ENCODE measurements around the gene TP53. TPM values are rescaled to one million over a fixed set of nuclear protein-coding genes. Genes with fewer than 3 reads are reported as not detected.

The TP53 gene
- total and polyA plus RNA-seq, 2 of the 4 experiments (the other 2 are of a cell fraction): 31.2 to 48.5 TPM

DNA sequence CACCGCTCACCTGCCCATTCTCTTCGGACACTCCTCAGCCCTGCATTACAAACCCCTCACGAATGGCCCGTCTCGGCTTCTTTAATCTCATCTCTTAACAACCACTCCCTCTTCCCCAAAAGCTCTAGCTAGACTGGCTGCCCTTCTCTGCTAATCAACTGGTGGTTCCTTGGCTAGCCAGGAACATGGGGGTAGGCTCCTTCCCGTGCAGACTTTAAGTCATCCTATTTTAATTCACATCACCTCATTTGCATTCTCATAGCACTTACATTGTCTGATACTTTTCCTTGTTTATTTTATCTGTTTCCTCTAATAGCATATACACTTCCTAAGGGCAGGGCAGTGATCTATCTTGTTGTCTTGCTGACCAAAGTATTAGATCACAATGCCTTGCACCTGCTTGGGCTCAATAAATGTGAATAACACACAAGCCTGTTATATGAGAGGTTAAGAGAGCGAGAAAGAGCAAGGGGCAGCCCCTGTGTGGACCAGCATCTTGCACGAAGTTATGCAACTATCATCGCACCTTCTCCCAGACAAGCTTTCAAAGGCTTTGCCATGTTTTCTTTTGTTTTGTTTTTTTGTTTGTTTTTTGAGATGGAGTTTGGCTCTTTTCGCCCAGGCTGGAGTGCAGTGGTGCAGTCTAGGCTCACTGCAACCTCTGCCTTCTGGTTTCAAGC is 9.8 kb downstream of the TP53 start:
- H3K4me3 ChIP-seq (ENCODE audit: insufficient read depth, low read depth, low read length): no peak overlapping the region
- H2BK120ac ChIP-seq (ENCODE audit: low read depth, low read length): no peak overlapping the region
- no peak overlapping the region for H3K4ac ChIP-seq (ENCODE audit: low read depth, low read length)
- H2AK9ac ChIP-seq (replicated peaks; ENCODE audit: low read depth, low read length, poor library complexity): no peak overlapping the region
- dilution Hi-C loops (cut with HindIII; ENCODE audit: low sequenced_read_pairs, unreplicated experiment): no loop called here
- H3K18ac ChIP-seq (ENCODE audit: low read depth, low read length): no peak overlapping the region
- in situ Hi-C loops (cut with MboI; ENCODE audit: low sequenced_read_pairs): no loop called here
- no peak overlapping the region for H3K4me2 ChIP-seq (ENCODE audit: low read depth, low read length)
- no peak overlapping the region for H3K14ac ChIP-seq (replicated peaks; ENCODE audit: low read depth, low read length)
- no peak overlapping the region for H2BK20ac ChIP-seq (ENCODE audit: low read depth, low read length)
- peaks cover 26% of the 10 kb centered on the region for H3K36me3 ChIP-seq (ENCODE audit: control insufficient read depth, insufficient read depth, low read length)
- H2AFZ ChIP-seq (replicated peaks; ENCODE audit: low read length, poor library complexity): no peak overlapping the region
- DNase-seq: no peak
- H3K9me1 ChIP-seq (ENCODE audit: insufficient read depth, low read length): no peaks in the 10 kb centered on the region; the same call in 1 of the 2 replicates
- H2BK15ac ChIP-seq (ENCODE audit: low read depth, low read length): no peak overlapping the region
- H4K8ac ChIP-seq (ENCODE audit: low read depth in 2 of 2, low read length in 2 of 2): no peak overlapping the region
- H3K27me3 ChIP-seq (ENCODE audit: control insufficient read depth, insufficient read depth, low read length): no peaks in the 10 kb centered on the region
- H2AK5ac ChIP-seq (ENCODE audit: low read depth, low read length): no peak overlapping the region
- H4K5ac ChIP-seq (ENCODE audit: low read depth, low read length): no peak overlapping the region
- no peak overlapping the region for H3K23ac ChIP-seq (ENCODE audit: low read depth, low read length)
- ChIA-PET CTCF (no interaction called here), POLR2A (ENCODE audit: unreplicated experiment) (no interaction called here)
- 86% methylated on average over 6 of the region's 10 CpGs; no CpG with 5 or more reads in 1 of the 2 experiments for WGBS, 2 experiments (ENCODE audit: extremely low coverage in 2 of 2, insufficient read length in 1 of 2)
- intact Hi-C loops (cut with micrococcal nuclease): no loop called here
- peaks cover 9% of the 10 kb centered on the region for H3K9me3 ChIP-seq (ENCODE audit: control insufficient read depth, insufficient read depth, low read length)
- ATAC-seq (ENCODE audit: low read depth): no peak
- no peak overlapping the region for H3K9ac ChIP-seq (ENCODE audit: low read depth, low read length)
- no TSS peak for BruUV-seq (replicated peaks)
- H3K56ac ChIP-seq (ENCODE audit: extremely low read depth, insufficient read depth, low read length): no peak overlapping the region
- peaks cover 7 to 36% of the 10 kb centered on the region in 2 experiments; a peak in 3 of 4 replicates for H3K79me1 ChIP-seq (ENCODE audit: low read depth in 1 of 2, low read length in 2 of 2)
- H3K27ac ChIP-seq (ENCODE audit: insufficient read depth, low read length): no peak overlapping the region
- no peak overlapping the region for H4K91ac ChIP-seq (ENCODE audit: insufficient read depth, low read depth, low read length)
- H4K20me1 ChIP-seq (ENCODE audit: insufficient read depth, low read length): peaks cover 3% of the 10 kb centered on the region; the same call in 1 of the 2 replicates
- no peak overlapping the region for H2BK5ac ChIP-seq (ENCODE audit: low read depth, low read length, poor library complexity, severe bottlenecking)
- TF ChIP-seq RAD21 (IDR thresholded peaks at IDR 0.05; ENCODE audit: low read length): no peak
- TF ChIP-seq MXI1 (IDR thresholded peaks at IDR 0.05; ENCODE audit: borderline replicate concordance, low read depth, low read length): no peak
- no peak for TF ChIP-seq CEBPB (IDR thresholded peaks at IDR 0.05; ENCODE audit: low read depth, low read length)
- TF ChIP-seq FOS (IDR thresholded peaks at IDR 0.05; ENCODE audit: low read depth, low read length): no peak
- TF ChIP-seq RFX5 (IDR thresholded peaks at IDR 0.05; ENCODE audit: low read depth, low read length): no peak
- H3K4me1 ChIP-seq (ENCODE audit: control insufficient read depth, insufficient read depth, low read length): no peaks in the 10 kb centered on the region
